Activated CD4-positive, alpha-beta T cell treated with anti-CD3 and anti-CD28 coated beads, Interleukin-2, amount 10 ng/mL, durations not matched to agents 24 days and 14 days (primary cell): ENCODE measurements around the gene PLXNA4. TPM values are rescaled to one million over a fixed set of nuclear protein-coding genes. Genes with fewer than 3 reads are reported as not detected.

Experiments used
- DNase-seq: peaks from one replicate; pipeline ENCODE4 v3.0.0; 2022
- H3K27ac Mint-ChIP-seq: one replicate; pipeline ENCODE4 v1.8.0; 2022; ENCODE audit warnings: mild to moderate bottlenecking, mixed read lengths
- H3K27me3 Mint-ChIP-seq: one replicate; pipeline ENCODE4 v1.8.0; 2022; ENCODE audit warnings: mixed read lengths
- H3K36me3 Mint-ChIP-seq: one replicate; pipeline ENCODE4 v1.8.0; 2022; ENCODE audit warnings: low read depth, mild to moderate bottlenecking, mixed read lengths
- H3K4me1 Mint-ChIP-seq: one replicate; pipeline ENCODE4 v1.8.0; 2021; ENCODE audit warnings: mixed read lengths
- H3K4me3 Mint-ChIP-seq: one replicate; pipeline ENCODE4 v1.8.0; 2022; ENCODE audit warnings: mild to moderate bottlenecking, moderate library complexity, mixed read lengths
- H3K9me3 Mint-ChIP-seq: one replicate; pipeline ENCODE4 v1.8.0; 2021; ENCODE audit warnings: mixed read lengths
- intact Hi-C: fragments of 100-400 bp; cut with micrococcal nuclease; formaldehyde crosslinking; loops from one replicate; pipeline ENCODE4 v1.15.1; 2023
- total RNA-seq: library from RNA; stranded (reverse); gene quantifications from 2 replicates; pipeline ENCODE4 v1.2.3, GENCODE V29; 2022

Gene PLXNA4
- total RNA-seq, 1 donor from 2014 or later: 0.70 TPM

GRCh38 chr7:132113536-132114371 is 462.5 kb downstream of the PLXNA4 start:
- Mint-ChIP-seq H3K36me3 (no peaks in the 10 kb centered on the region), H3K27me3 (peaks cover 11% of the 10 kb centered on the region), H3K27ac (no peak overlapping the region), H3K4me3 (no peak overlapping the region), H3K4me1 (no peaks in the 10 kb centered on the region), H3K9me3 (no peaks in the 10 kb centered on the region)
- intact Hi-C loops: no loop called here
- DNase-seq: no peak

GRCh38 chr7:132112657-132113056 is 463.6 kb downstream of the PLXNA4 start:
- intact Hi-C loops: no loop called here

GRCh38 chr7:132112106-132112505 is 464.2 kb downstream of the PLXNA4 start:
- Mint-ChIP-seq H3K27me3 (peaks cover 10% of the 10 kb centered on the region), H3K27ac (no peak overlapping the region), H3K4me1 (no peaks in the 10 kb centered on the region), H3K4me3 (no peak overlapping the region), H3K36me3 (no peaks in the 10 kb centered on the region), H3K9me3 (no peaks in the 10 kb centered on the region)
- intact Hi-C loops: no loop called here
- DNase-seq: no peak

More at GRCh38 chr7:132112657-132113056, 463.6 kb downstream of the PLXNA4 start:
- Mint-ChIP-seq H3K4me1 (no peaks in the 10 kb centered on the region), H3K27me3 (peaks cover 10% of the 10 kb centered on the region), H3K4me3 (no peak overlapping the region), H3K9me3 (no peaks in the 10 kb centered on the region), H3K36me3 (no peaks in the 10 kb centered on the region), H3K27ac (no peak overlapping the region)
- DNase-seq: no peak

- Mint-ChIP-seq H3K36me3 (no peaks in the 10 kb centered on the region), H3K4me1 (no peaks in the 10 kb centered on the region), H3K27me3 (peaks cover 9% of the 10 kb centered on the region), H3K4me3 (no peak overlapping the region), H3K27ac (no peak overlapping the region), H3K9me3 (no peaks in the 10 kb centered on the region)
- no peak for DNase-seq
- intact Hi-C loops: no loop called here
Measured at GRCh38 chr7:132110692-132111091, 465.6 kb downstream of the PLXNA4 start.

- H3K27ac Mint-ChIP-seq: no peak overlapping the region
- no peaks in the 10 kb centered on the region for H3K9me3 Mint-ChIP-seq
- peaks cover 9% of the 10 kb centered on the region for H3K27me3 Mint-ChIP-seq
- H3K4me3 Mint-ChIP-seq: no peak overlapping the region
- intact Hi-C loops: no loop called here
- no peak for DNase-seq
- H3K4me1 Mint-ChIP-seq: no peaks in the 10 kb centered on the region
- H3K36me3 Mint-ChIP-seq: no peaks in the 10 kb centered on the region
Measured at GRCh38 chr7:132109769-132110168, 466.5 kb downstream of the PLXNA4 start.

GRCh38 chr7:132108563-132108962 is 467.7 kb downstream of the PLXNA4 start:
- no peak overlapping the region for H3K4me3 Mint-ChIP-seq
- no peaks in the 10 kb centered on the region for H3K9me3 Mint-ChIP-seq
- H3K27me3 Mint-ChIP-seq: peaks cover 9% of the 10 kb centered on the region

DNA sequence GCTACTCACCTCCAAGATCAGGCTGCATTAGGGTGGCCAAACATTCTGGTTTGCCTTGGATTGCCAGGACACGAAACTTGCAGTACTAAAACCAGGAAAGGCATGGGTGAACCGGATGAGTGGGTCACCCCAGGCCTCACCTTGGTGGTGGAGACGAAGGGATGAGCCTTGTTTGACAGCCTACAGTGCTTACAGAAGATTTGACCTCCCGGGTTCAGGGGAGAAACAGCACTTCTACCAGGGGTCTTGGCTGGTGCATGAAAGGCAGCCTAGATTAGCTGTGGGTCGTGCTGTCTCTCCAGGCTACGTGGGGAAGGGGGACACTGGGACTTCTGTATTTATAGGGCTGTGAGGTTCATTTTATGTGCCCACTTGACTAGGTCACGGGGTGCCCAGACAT is 469.8 kb downstream of the PLXNA4 start:
- no peak for DNase-seq
- peaks cover 9% of the 10 kb centered on the region for H3K27me3 Mint-ChIP-seq
- intact Hi-C loops: no loop called here
- H3K9me3 Mint-ChIP-seq: no peaks in the 10 kb centered on the region
- no peaks in the 10 kb centered on the region for H3K36me3 Mint-ChIP-seq
- H3K27ac Mint-ChIP-seq: no peak overlapping the region
- H3K4me1 Mint-ChIP-seq: no peaks in the 10 kb centered on the region
- no peak overlapping the region for H3K4me3 Mint-ChIP-seq

More at GRCh38 chr7:132108563-132108962, 467.7 kb downstream of the PLXNA4 start:
- no peak for DNase-seq
- Mint-ChIP-seq H3K36me3 (no peaks in the 10 kb centered on the region), H3K27ac (no peak overlapping the region), H3K4me1 (no peaks in the 10 kb centered on the region)
- intact Hi-C loops: no loop called here

GRCh38 chr7:132105096-132105495 is 471.2 kb downstream of the PLXNA4 start:
- Mint-ChIP-seq H3K27me3 (peaks cover 6% of the 10 kb centered on the region), H3K9me3 (no peaks in the 10 kb centered on the region), H3K4me3 (no peak overlapping the region), H3K4me1 (no peaks in the 10 kb centered on the region), H3K27ac (no peak overlapping the region), H3K36me3 (no peaks in the 10 kb centered on the region)
- intact Hi-C loops: no loop called here
- DNase-seq: no peak

DNA sequence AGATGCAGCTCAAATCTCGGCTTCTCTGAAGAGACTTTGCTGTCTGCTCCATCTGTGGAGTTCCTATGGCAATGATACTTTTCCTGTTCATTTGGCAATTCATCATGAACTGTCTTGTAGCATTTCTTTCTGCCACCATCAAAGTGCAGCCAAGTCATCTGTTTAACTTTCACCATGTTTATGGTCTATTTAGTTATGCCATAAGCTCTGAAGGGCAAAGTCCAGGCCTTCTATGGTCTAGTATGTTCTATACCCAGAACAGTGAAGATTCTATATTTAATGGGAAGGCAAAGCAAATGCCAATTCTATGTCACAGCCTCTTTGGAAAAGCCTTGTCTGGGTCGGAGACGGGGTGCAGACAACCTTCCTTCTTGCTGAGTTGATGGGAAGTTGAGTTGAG is 472.6 kb downstream of the PLXNA4 start:
- intact Hi-C loops: no loop called here
- Mint-ChIP-seq H3K9me3 (no peaks in the 10 kb centered on the region), H3K27me3 (peaks cover 3% of the 10 kb centered on the region), H3K36me3 (no peaks in the 10 kb centered on the region), H3K4me1 (no peaks in the 10 kb centered on the region), H3K4me3 (no peak overlapping the region), H3K27ac (no peak overlapping the region)
- no peak for DNase-seq

- intact Hi-C loops: no loop called here
Measured at GRCh38 chr7:132102942-132103341, 473.3 kb downstream of the PLXNA4 start.

GRCh38 chr7:132102391-132102790 is 473.9 kb downstream of the PLXNA4 start:
- Mint-ChIP-seq H3K27me3 (peaks cover 1% of the 10 kb centered on the region), H3K36me3 (no peaks in the 10 kb centered on the region), H3K27ac (no peak overlapping the region), H3K9me3 (no peaks in the 10 kb centered on the region), H3K4me3 (no peak overlapping the region), H3K4me1 (no peaks in the 10 kb centered on the region)
- DNase-seq: no peak
- intact Hi-C loops: no loop called here

More at GRCh38 chr7:132102942-132103341, 473.3 kb downstream of the PLXNA4 start:
- Mint-ChIP-seq H3K4me1 (no peaks in the 10 kb centered on the region), H3K36me3 (no peaks in the 10 kb centered on the region), H3K27me3 (peaks cover 1% of the 10 kb centered on the region), H3K9me3 (no peaks in the 10 kb centered on the region), H3K27ac (no peak overlapping the region), H3K4me3 (no peak overlapping the region)
- no peak for DNase-seq

DNA sequence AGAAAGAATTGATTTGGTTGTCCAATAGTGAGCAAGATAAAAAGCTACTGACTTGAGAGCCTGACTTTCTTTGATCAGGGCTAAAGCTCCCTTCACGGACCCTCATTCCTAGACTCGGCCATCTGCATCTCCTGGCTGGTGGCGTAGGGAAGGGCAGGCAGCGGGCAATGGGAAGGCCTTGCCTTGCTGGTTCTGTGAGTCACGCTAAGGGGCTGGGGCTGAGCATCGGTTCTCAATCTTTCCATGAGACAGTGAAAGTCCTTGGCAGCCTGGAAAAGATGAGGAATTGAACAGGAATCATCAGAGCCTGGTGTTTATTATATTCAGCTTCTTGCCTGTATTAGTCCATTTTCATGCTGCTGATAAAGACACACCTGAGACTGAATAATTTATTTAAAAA is 475.3 kb downstream of the PLXNA4 start:
- Mint-ChIP-seq H3K27ac (no peak overlapping the region), H3K27me3 (no peaks in the 10 kb centered on the region), H3K4me1 (no peaks in the 10 kb centered on the region), H3K36me3 (no peaks in the 10 kb centered on the region), H3K9me3 (no peaks in the 10 kb centered on the region), H3K4me3 (no peak overlapping the region)
- intact Hi-C loops: no loop called here
- no peak for DNase-seq

GRCh38 chr7:132100483-132100882 is 475.8 kb downstream of the PLXNA4 start:
- no peak for DNase-seq
- Mint-ChIP-seq H3K4me1 (no peaks in the 10 kb centered on the region), H3K4me3 (no peak overlapping the region), H3K36me3 (no peaks in the 10 kb centered on the region), H3K9me3 (no peaks in the 10 kb centered on the region), H3K27me3 (no peaks in the 10 kb centered on the region), H3K27ac (no peak overlapping the region)
- intact Hi-C loops: no loop called here

- Mint-ChIP-seq H3K4me1 (no peaks in the 10 kb centered on the region), H3K4me3 (no peak overlapping the region), H3K9me3 (no peaks in the 10 kb centered on the region), H3K27me3 (no peaks in the 10 kb centered on the region), H3K27ac (no peak overlapping the region), H3K36me3 (no peaks in the 10 kb centered on the region)
- DNase-seq: no peak
- intact Hi-C loops: no loop called here
Measured at GRCh38 chr7:132099163-132099562, 477.1 kb downstream of the PLXNA4 start.

DNA sequence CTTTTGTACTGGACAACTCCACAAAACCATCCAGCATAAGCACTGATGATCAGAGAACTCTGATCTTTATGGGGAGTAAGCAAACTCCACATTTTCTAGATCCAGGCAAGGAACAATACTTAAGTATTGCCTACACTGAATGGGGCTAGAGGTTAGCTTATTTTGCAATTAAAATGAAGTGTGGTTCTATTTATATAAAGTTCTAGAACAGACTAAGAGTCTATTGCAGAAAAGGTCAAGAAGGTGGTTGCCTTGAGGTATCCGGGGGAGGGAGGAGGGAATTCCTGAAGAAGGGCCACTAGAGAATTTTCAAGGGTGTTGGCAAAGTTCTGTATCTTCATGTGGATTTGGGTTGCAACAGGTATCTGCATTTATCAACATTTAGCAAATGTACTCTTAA is 477.9 kb downstream of the PLXNA4 start:
- Mint-ChIP-seq H3K27ac (no peak overlapping the region), H3K27me3 (no peaks in the 10 kb centered on the region), H3K4me3 (no peak overlapping the region), H3K9me3 (no peaks in the 10 kb centered on the region), H3K36me3 (no peaks in the 10 kb centered on the region), H3K4me1 (no peaks in the 10 kb centered on the region)
- no peak for DNase-seq
- intact Hi-C loops: no loop called here
